Endothelial cell of umbilical vein (primary cell): Measurements from ENCODE around the gene MEX3D. TPM values are rescaled to one million over a fixed set of nuclear protein-coding genes. Genes with fewer than 3 reads are reported as not detected.

Experiments used
- BruUV-seq: library from RNA; stranded (reverse); fragments of 400-500 nt; replicated peaks from 2 replicates; lab custom pipeline; 2021; lab: Mats Ljungman, UMichigan
- CTCF ChIA-PET: fragments of 300-600, 350-600 bp; sonication (Branson Sonifier 250); formaldehyde crosslinking; loops from one replicate; lab custom pipeline; 2021; ENCODE audit warnings: antibody characterized with exemption, inconsistent platforms; lab: Charles Lee
- POLR2A ChIA-PET: fragments of 300-600, 350-600 bp; sonication (Branson Sonifier 250); formaldehyde crosslinking; loops from one replicate; lab custom pipeline; 2021; ENCODE audit warnings: antibody characterized with exemption, inconsistent platforms; lab: Charles Lee
- DNase-seq: peaks from one replicate; pipeline ENCODE4 v3.0.0-alpha.2; 2011; ENCODE audit warnings: low read depth, low spot score
- FAIRE-seq: peaks from 2 replicates; lab custom pipeline; 2011; peaks lifted over from hg19 to GRCh38; lab: Jason Lieb, UNC
- H2AFZ ChIP-seq: 2 replicates; pipeline ENCODE4 v1.6.0; 2012; ENCODE audit warnings: low read depth, low read length, control low read depth, inconsistent platforms
- H3K27ac ChIP-seq: 2 replicates; pipeline ENCODE4 v1.5.1; 2011; ENCODE audit warnings: low read depth, mild to moderate bottlenecking, control low read depth, low read length, moderate library complexity; ENCODE audit not compliant: insufficient read depth
- H3K27me3 ChIP-seq, 2 experiments: 2 replicates each; pipeline versions ENCODE4 v1.6.0 to v1.6.1; 2011; ENCODE audit warnings: low read length in 2 of 2, mixed read lengths in 1 of 2; ENCODE audit not compliant: control insufficient read depth in 2 of 2, insufficient read depth in 2 of 2
- H3K36me3 ChIP-seq, 2 experiments: 2 replicates in 1 of 2; 3 replicates in 1 of 2; pipeline ENCODE4 v1.5.1; 2011; ENCODE audit warnings: low read length in 2 of 2, mild to moderate bottlenecking in 1 of 2, moderate library complexity in 1 of 2; ENCODE audit not compliant: control insufficient read depth in 2 of 2, insufficient read depth in 2 of 2; ENCODE audit errors: extremely low read depth in 1 of 2
- H3K4me1 ChIP-seq: 3 replicates; pipeline ENCODE4 v1.5.1; 2011; ENCODE audit warnings: mild to moderate bottlenecking, low read length; ENCODE audit not compliant: control insufficient read depth, insufficient read depth; ENCODE audit errors: extremely low read depth
- H3K4me2 ChIP-seq: 2 replicates; pipeline ENCODE4 v1.6.1; 2011; ENCODE audit warnings: low read length, control low read depth, mixed read lengths; ENCODE audit not compliant: insufficient read depth
- H3K4me3 ChIP-seq, 3 experiments: fragments of 200-600 bp in 1 of 3; sonication (generic), shearing (Covaris generic) in 1 of 3; replicated peaks in 1 of 3; 2 replicates each; pipeline ENCODE4 v1.5.1; 2011 to 2016; ENCODE audit warnings: control low read depth in 3 of 3, low read length in 3 of 3, mild to moderate bottlenecking in 2 of 3, inconsistent platforms in 1 of 3, low read depth in 1 of 3, moderate library complexity in 1 of 3; ENCODE audit not compliant: insufficient read depth in 1 of 3
- H3K79me2 ChIP-seq: 2 replicates; pipeline ENCODE4 v1.6.0; 2012; ENCODE audit warnings: low read length, inconsistent platforms; ENCODE audit not compliant: control insufficient read depth, insufficient read depth
- H3K9ac ChIP-seq: replicated peaks from 2 replicates; pipeline ENCODE3; 2011; ENCODE audit warnings: low read length, control low read depth; ENCODE audit not compliant: insufficient read depth; ENCODE audit errors: extremely low read depth
- H3K9me1 ChIP-seq: replicated peaks from 3 replicates; pipeline ENCODE4 v1.6.0; 2011; ENCODE audit warnings: mild to moderate bottlenecking, low read length; ENCODE audit not compliant: control insufficient read depth, insufficient read depth; ENCODE audit errors: extremely low read depth
- H3K9me3 ChIP-seq: replicated peaks from 2 replicates; pipeline ENCODE4 v1.5.1; 2012; ENCODE audit warnings: low read length, inconsistent platforms; ENCODE audit not compliant: control insufficient read depth, insufficient read depth
- H4K20me1 ChIP-seq: replicated peaks from 2 replicates; pipeline ENCODE3; 2011; ENCODE audit warnings: mild to moderate bottlenecking, low read length; ENCODE audit not compliant: control insufficient read depth, insufficient read depth; ENCODE audit errors: extremely low read depth
- EZH2 ChIP-seq: IDR thresholded peaks from 2 replicates; pipeline ENCODE4 v1.6.1; 2012; ENCODE audit warnings: borderline replicate concordance, low read depth, mild to moderate bottlenecking, moderate library complexity, low read length, inconsistent platforms; ENCODE audit not compliant: severe bottlenecking
- FOS ChIP-seq: IDR thresholded peaks from 2 replicates; pipeline ENCODE4 v1.6.1; 2011; ENCODE audit warnings: mild to moderate bottlenecking, low read length, moderate library complexity, borderline replicate concordance; ENCODE audit not compliant: insufficient read depth
- GATA2 ChIP-seq: IDR thresholded peaks from 2 replicates; pipeline ENCODE4 v1.7.0; 2011; ENCODE audit warnings: low read depth, mild to moderate bottlenecking, moderate library complexity, mixed read lengths, low read length; ENCODE audit not compliant: insufficient read length, insufficient read depth
- JUN ChIP-seq: IDR thresholded peaks from 2 replicates; pipeline ENCODE4 v1.6.1; 2011; ENCODE audit warnings: borderline replicate concordance, low read depth; ENCODE audit not compliant: insufficient read length, insufficient read depth
- MYC ChIP-seq: IDR thresholded peaks from one replicate; pipeline ENCODE4 v1.6.1; 2011; ENCODE audit warnings: mild to moderate bottlenecking, low read depth, low read length
- POLR2A ChIP-seq: IDR thresholded peaks from 2 replicates; pipeline ENCODE4 v1.6.1; 2012; ENCODE audit warnings: low read depth, mild to moderate bottlenecking, control low read depth, low read length
- POLR2AphosphoS5 ChIP-seq: IDR thresholded peaks from 2 replicates; pipeline ENCODE4 v1.6.1; 2012; ENCODE audit warnings: low read depth, mild to moderate bottlenecking, control low read depth, low read length, moderate library complexity; ENCODE audit not compliant: insufficient read depth
- dilution Hi-C: fragments of 300-500 bp; cut with MboI; formaldehyde crosslinking; loops from one replicate; pipeline ENCODE4 v1.15.0; 2019; ENCODE audit warnings: low sequenced_read_pairs; ENCODE audit not compliant: extremely low pct_ligation_motif_present
- intact Hi-C: fragments of 100-400 bp; cut with micrococcal nuclease; formaldehyde crosslinking; loops from one replicate; pipeline ENCODE4 v1.10.0; 2022
- polyA plus RNA-seq, 4 experiments: library from polyadenylated mRNA; depleted of rRNA in 3 of 4; stranded (reverse) in 3 of 4; unstranded in 1 of 4; fragments of >200 nt; gene quantifications; 2 replicates each; pipeline versions ENCODE4 v1.2.1 to v1.2.3, GENCODE V29; 2011 to 2012; ENCODE audit warnings: missing spikeins in 1 of 4
- total RNA-seq: library from RNA; stranded (reverse); gene quantifications from 2 replicates; pipeline ENCODE4 v1.2.3, GENCODE V29; 2021
- TF ChIP-seq, protein P1 (sequence below), 2 donors: IDR thresholded peaks; 1 replicate in 1 of 2; 2 replicates in 1 of 2; pipeline ENCODE4 v1.5.1; 2011; ENCODE audit warnings: low read length in 2 of 2, mild to moderate bottlenecking in 2 of 2, moderate library complexity in 2 of 2, control low read depth in 1 of 2, inconsistent platforms in 1 of 2, low read depth in 1 of 2; ENCODE audit not compliant: insufficient read depth in 1 of 2; ENCODE audit errors: extremely low read depth in 1 of 2
- TF ChIP-seq, protein P2 (sequence below): IDR thresholded peaks from 2 replicates; pipeline ENCODE4 v1.6.1; 2011; ENCODE audit not compliant: insufficient read depth, insufficient read length

Gene MEX3D
- total and polyA plus RNA-seq, 2 donors (not counting 3 experiments of a cell fraction or from before 2014, with no cell fraction given): 30.0 to 96.7 TPM

GRCh38 chr19:1613146-1613545 lies 45.0 kb upstream of the MEX3D start:
- BruUV-seq: no TSS peak
- ChIA-PET CTCF (no interaction called here), POLR2A (no interaction called here)
- H3K4me2 ChIP-seq: no peak overlapping the region
- intact Hi-C loops (no loop called here), dilution Hi-C loops (no loop called here)
- H3K9ac ChIP-seq: no peak overlapping the region
- no peak overlapping the region for H3K4me3 ChIP-seq
- FAIRE-seq (no peak), DNase-seq (no peak)
- no peaks in the 10 kb centered on the region for H4K20me1 ChIP-seq
- H2AFZ ChIP-seq: no peak overlapping the region
- no peaks in the 10 kb centered on the region for H3K79me2 ChIP-seq
- H3K27ac ChIP-seq: no peak overlapping the region
- H3K9me3 ChIP-seq: no peaks in the 10 kb centered on the region
- H3K4me1 ChIP-seq: no peaks in the 10 kb centered on the region
- H3K9me1 ChIP-seq: no peaks in the 10 kb centered on the region
- H3K36me3 ChIP-seq: peaks cover 13 to 56% of the 10 kb centered on the region in 2 experiments
- no peaks in the 10 kb centered on the region for H3K27me3 ChIP-seq
- TF ChIP-seq POLR2A (no peak), POLR2AphosphoS5 (no peak), JUN (no peak)

- no peak overlapping the region for H3K4me2 ChIP-seq
- no peak overlapping the region for H3K9ac ChIP-seq
- no peaks in the 10 kb centered on the region for H3K79me2 ChIP-seq
- TF ChIP-seq, protein P1, sequence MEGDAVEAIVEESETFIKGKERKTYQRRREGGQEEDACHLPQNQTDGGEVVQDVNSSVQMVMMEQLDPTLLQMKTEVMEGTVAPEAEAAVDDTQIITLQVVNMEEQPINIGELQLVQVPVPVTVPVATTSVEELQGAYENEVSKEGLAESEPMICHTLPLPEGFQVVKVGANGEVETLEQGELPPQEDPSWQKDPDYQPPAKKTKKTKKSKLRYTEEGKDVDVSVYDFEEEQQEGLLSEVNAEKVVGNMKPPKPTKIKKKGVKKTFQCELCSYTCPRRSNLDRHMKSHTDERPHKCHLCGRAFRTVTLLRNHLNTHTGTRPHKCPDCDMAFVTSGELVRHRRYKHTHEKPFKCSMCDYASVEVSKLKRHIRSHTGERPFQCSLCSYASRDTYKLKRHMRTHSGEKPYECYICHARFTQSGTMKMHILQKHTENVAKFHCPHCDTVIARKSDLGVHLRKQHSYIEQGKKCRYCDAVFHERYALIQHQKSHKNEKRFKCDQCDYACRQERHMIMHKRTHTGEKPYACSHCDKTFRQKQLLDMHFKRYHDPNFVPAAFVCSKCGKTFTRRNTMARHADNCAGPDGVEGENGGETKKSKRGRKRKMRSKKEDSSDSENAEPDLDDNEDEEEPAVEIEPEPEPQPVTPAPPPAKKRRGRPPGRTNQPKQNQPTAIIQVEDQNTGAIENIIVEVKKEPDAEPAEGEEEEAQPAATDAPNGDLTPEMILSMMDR (IDR thresholded peaks at IDR 0.05; ENCODE audit: extremely low read depth in 1 of 2, insufficient read depth in 1 of 2, low read depth in 1 of 2, low read length in 2 of 2): no peak
- TF ChIP-seq POLR2A: no peak
- no peak for TF ChIP-seq GATA2
- no peak for TF ChIP-seq JUN
- no peak for TF ChIP-seq MYC
- no peak for TF ChIP-seq EZH2
- no peak for TF ChIP-seq FOS
- TF ChIP-seq, protein P2, sequence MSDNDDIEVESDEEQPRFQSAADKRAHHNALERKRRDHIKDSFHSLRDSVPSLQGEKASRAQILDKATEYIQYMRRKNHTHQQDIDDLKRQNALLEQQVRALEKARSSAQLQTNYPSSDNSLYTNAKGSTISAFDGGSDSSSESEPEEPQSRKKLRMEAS: no peak
- TF ChIP-seq POLR2AphosphoS5: no peak
- H3K9me1 ChIP-seq: no peaks in the 10 kb centered on the region
- CTCF ChIA-PET: no interaction called here
- POLR2A ChIA-PET: no interaction called here
- dilution Hi-C loops (no loop called here), intact Hi-C loops (no loop called here)
- no peak overlapping the region for H3K4me3 ChIP-seq
- no peaks in the 10 kb centered on the region for H4K20me1 ChIP-seq
- H3K27ac ChIP-seq: no peak overlapping the region
- peaks cover 13 to 53% of the 10 kb centered on the region in 2 experiments for H3K36me3 ChIP-seq
- no peak for DNase-seq
- H3K27me3 ChIP-seq: no peaks in the 10 kb centered on the region
- H2AFZ ChIP-seq: no peak overlapping the region
- FAIRE-seq: no peak
- BruUV-seq: no TSS peak
- H3K9me3 ChIP-seq: no peaks in the 10 kb centered on the region
- no peaks in the 10 kb centered on the region for H3K4me1 ChIP-seq
These were observed 44.3 kb upstream of the MEX3D start for GRCh38 chr19:1612114-1613086.
